Measurements from ENCODE around the gene RNF115. TPM values are rescaled to one million over a fixed set of nuclear protein-coding genes. Genes with fewer than 3 reads are reported as not detected.
A peak's percentile ranks its signal among the peaks of the same experiment; 100 is the strongest.

The RNF115 gene
- total RNA-seq, 1 donor from 2014 or later, result 15.9 TPM

- Mint-ChIP-seq H3K27ac (ENCODE audit: unreplicated experiment) (no peak overlapping the region), H3K36me3 (ENCODE audit: unreplicated experiment) (peaks cover 47% of the 10 kb centered on the region), H3K27me3 (ENCODE audit: unreplicated experiment) (no peaks in the 10 kb centered on the region), H3K9me3 (ENCODE audit: unreplicated experiment) (peaks cover 5% of the 10 kb centered on the region), H3K4me3 (ENCODE audit: unreplicated experiment) (no peak overlapping the region), H3K4me1 (ENCODE audit: unreplicated experiment) (no peaks in the 10 kb centered on the region)
- no peak for DNase-seq (ENCODE audit: extremely low spot score, unreplicated experiment)
- TF ChIP-seq CTCF (IDR thresholded peaks at IDR 0.05), result no peak
These were observed 64.2 kb downstream of the RNF115 start for GRCh38 chr1:145759721-145760120.

- no peak for TF ChIP-seq CTCF (IDR thresholded peaks at IDR 0.05)
- Mint-ChIP-seq H3K36me3 (ENCODE audit: unreplicated experiment) (peaks cover 47% of the 10 kb centered on the region), H3K4me1 (ENCODE audit: unreplicated experiment) (no peaks in the 10 kb centered on the region), H3K27ac (ENCODE audit: unreplicated experiment) (no peak overlapping the region), H3K4me3 (ENCODE audit: unreplicated experiment) (no peak overlapping the region), H3K27me3 (ENCODE audit: unreplicated experiment) (no peaks in the 10 kb centered on the region), H3K9me3 (ENCODE audit: unreplicated experiment) (peaks cover 5% of the 10 kb centered on the region)
- no peak for DNase-seq (ENCODE audit: extremely low spot score, unreplicated experiment)
These were observed 65.3 kb downstream of the RNF115 start for GRCh38 chr1:145758575-145758974.

- H3K27me3 Mint-ChIP-seq (ENCODE audit: unreplicated experiment), result no peaks in the 10 kb centered on the region
- no peak overlapping the region for H3K27ac Mint-ChIP-seq (ENCODE audit: unreplicated experiment)
- TF ChIP-seq CTCF (IDR thresholded peaks at IDR 0.05), result no peak
- H3K9me3 Mint-ChIP-seq (ENCODE audit: unreplicated experiment), result peaks cover 5% of the 10 kb centered on the region
- no peak overlapping the region for H3K4me3 Mint-ChIP-seq (ENCODE audit: unreplicated experiment)
- H3K4me1 Mint-ChIP-seq (ENCODE audit: unreplicated experiment), result peaks cover under 1% of the 10 kb centered on the region
- no peak for DNase-seq (ENCODE audit: extremely low spot score, unreplicated experiment)
- H3K36me3 Mint-ChIP-seq (ENCODE audit: unreplicated experiment), result peaks cover 47% of the 10 kb centered on the region
These were observed 65.8 kb downstream of the RNF115 start for GRCh38 chr1:145758116-145758515.

- no peak for DNase-seq (ENCODE audit: extremely low spot score, unreplicated experiment)
- Mint-ChIP-seq H3K27ac (ENCODE audit: unreplicated experiment) (no peak overlapping the region), H3K27me3 (ENCODE audit: unreplicated experiment) (no peaks in the 10 kb centered on the region), H3K4me1 (ENCODE audit: unreplicated experiment) (peaks cover 4% of the 10 kb centered on the region), H3K36me3 (ENCODE audit: unreplicated experiment) (peaks cover 45% of the 10 kb centered on the region), H3K9me3 (ENCODE audit: unreplicated experiment) (peaks cover 5% of the 10 kb centered on the region), H3K4me3 (ENCODE audit: unreplicated experiment) (no peak overlapping the region)
- no peak for TF ChIP-seq CTCF (IDR thresholded peaks at IDR 0.05)
These were observed 66.5 kb downstream of the RNF115 start for GRCh38 chr1:145757420-145757819.

- no peak for TF ChIP-seq CTCF (IDR thresholded peaks at IDR 0.05)
- no peak overlapping the region for H3K4me3 Mint-ChIP-seq (ENCODE audit: unreplicated experiment)
- peaks cover 49% of the 10 kb centered on the region for H3K36me3 Mint-ChIP-seq (ENCODE audit: unreplicated experiment)
- no peak for DNase-seq (ENCODE audit: extremely low spot score, unreplicated experiment)
- H3K27me3 Mint-ChIP-seq (ENCODE audit: unreplicated experiment), result no peaks in the 10 kb centered on the region
- peaks cover 17% of the 10 kb centered on the region for H3K4me1 Mint-ChIP-seq (ENCODE audit: unreplicated experiment)
- no peaks in the 10 kb centered on the region for H3K9me3 Mint-ChIP-seq (ENCODE audit: unreplicated experiment)
- peak overlapping the region; percentile 87 for H3K27ac Mint-ChIP-seq (ENCODE audit: unreplicated experiment)
These were observed 72.3 kb downstream of the RNF115 start for GRCh38 chr1:145751491-145752037.
